Aorta (tissue), 5 donors: ENCODE results near the gene C9orf78. TPM values are rescaled to one million over a fixed set of nuclear protein-coding genes. Genes with fewer than 3 reads are reported as not detected.
"Not testable (repeated sequence)": the region's sequence is repeated elsewhere in the genome, so short reads cannot be mapped to it uniquely, and the experiment has no call there.

Source experiments
- ATAC-seq: fragments of 200-7000 bp; cut with Tn5 transposase; one replicate; pipeline ENCODE4 v1.9.1; 2022; ENCODE audit warnings: moderate library complexity; ENCODE audit not compliant: low FRiP score
- DNase-seq, 2 donors: peaks; one replicate each; pipeline ENCODE4 v3.0.0-alpha.2; 2020
- H3K27ac ChIP-seq, 2 donors: one replicate each; pipeline ENCODE4 v1.5.1; 2013; ENCODE audit warnings: low read length in 2 of 2, mild to moderate bottlenecking in 2 of 2, moderate library complexity in 2 of 2, control low read depth in 1 of 2, inconsistent platforms in 1 of 2, low read depth in 1 of 2
- H3K27me3 ChIP-seq, 2 donors: one replicate each; pipeline ENCODE4 v1.6.1; 2013; ENCODE audit warnings: control low read depth in 1 of 2, low read length in 1 of 2, mild to moderate bottlenecking in 1 of 2, moderate library complexity in 1 of 2; ENCODE audit not compliant: insufficient read depth in 2 of 2, control insufficient read depth in 1 of 2
- H3K36me3 ChIP-seq, 2 donors: one replicate each; pipeline ENCODE4 v1.6.1; 2013; ENCODE audit warnings: control low read depth in 1 of 2, low read length in 1 of 2, mild to moderate bottlenecking in 1 of 2; ENCODE audit not compliant: insufficient read depth in 2 of 2, control insufficient read depth in 1 of 2
- H3K4me1 ChIP-seq, 2 donors: one replicate each; pipeline ENCODE4 v1.6.1; 2013; ENCODE audit warnings: low read length in 2 of 2, control low read depth in 1 of 2, mild to moderate bottlenecking in 1 of 2, moderate library complexity in 1 of 2; ENCODE audit not compliant: insufficient read depth in 2 of 2, control insufficient read depth in 1 of 2
- H3K4me3 ChIP-seq, 2 donors: one replicate each; pipeline ENCODE4 v1.5.1; 2013; ENCODE audit warnings: low read length in 2 of 2, control low read depth in 1 of 2, mild to moderate bottlenecking in 1 of 2
- H3K9me3 ChIP-seq: one replicate; pipeline ENCODE4 v1.6.1; 2013; ENCODE audit warnings: mild to moderate bottlenecking, low read length; ENCODE audit not compliant: control insufficient read depth
- WGBS, 2 donors: extraction: QIAGEN DNeasy Blood & Tissue Kit; methylation state at CpG; one replicate each; pipeline ENCODE4 v1.1.7; 2013; 5-methylcytosine and 5-hydroxymethylcytosine counted together
- intact Hi-C, 2 donors: fragments of 100-400 bp; cut with DNase I; formaldehyde crosslinking; loops; one replicate each; pipeline versions ENCODE4 v1.14.2 to v1.15.0; 2022
- polyA plus RNA-seq, 2 donors: library from polyadenylated mRNA; stranded (reverse); fragments of 200-250 nt; gene quantifications; one replicate each; pipeline ENCODE4 v1.2.3, GENCODE V29; 2013
- total RNA-seq, 2 donors: library from RNA; stranded (reverse); fragmentation: NEBNext Ultra II Directional; extraction: Animal tissue kit (Norgen Biotek cat#: 25700); gene quantifications; one replicate each; pipeline ENCODE4 v1.2.1, GENCODE V29; 2021
- donor health status: healthy with polysubstance abuse.
- donor health status: Bipolar disorder and iron deficiency.
- donor health status: DM: no; HTN: no; CAD: no.
- donor health status: DM: no; HTN: no; CAD: no.
- donor health status: DM: yes; HTN: yes; CAD: no.

Gene C9orf78
- total and polyA plus RNA-seq, 4 donors = 33.8 to 93.0 (median 52.8) TPM

DNA sequence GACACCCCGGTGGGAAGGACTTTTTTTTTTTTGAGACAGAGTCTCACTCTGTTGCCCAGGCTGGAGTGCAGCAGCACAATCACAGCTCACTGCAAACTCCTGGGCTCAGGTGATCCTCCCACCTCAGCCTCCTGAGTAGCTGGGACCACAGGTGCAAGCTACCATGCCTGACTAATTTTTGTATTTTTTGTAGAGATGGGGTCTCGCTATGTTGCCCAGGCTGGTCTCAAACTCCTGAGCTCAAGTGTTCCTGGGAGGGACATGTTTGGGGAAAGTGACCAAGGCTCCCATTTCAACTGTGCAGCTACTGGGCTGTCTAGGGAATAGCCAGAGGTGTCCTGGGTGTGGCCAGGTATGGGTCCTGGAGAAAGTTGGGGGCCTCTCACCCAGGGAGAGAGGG is 39.0 kb downstream of the C9orf78 start:
- intact Hi-C loops, H3K4me3 ChIP-seq: not testable (repeated sequence)

DNA sequence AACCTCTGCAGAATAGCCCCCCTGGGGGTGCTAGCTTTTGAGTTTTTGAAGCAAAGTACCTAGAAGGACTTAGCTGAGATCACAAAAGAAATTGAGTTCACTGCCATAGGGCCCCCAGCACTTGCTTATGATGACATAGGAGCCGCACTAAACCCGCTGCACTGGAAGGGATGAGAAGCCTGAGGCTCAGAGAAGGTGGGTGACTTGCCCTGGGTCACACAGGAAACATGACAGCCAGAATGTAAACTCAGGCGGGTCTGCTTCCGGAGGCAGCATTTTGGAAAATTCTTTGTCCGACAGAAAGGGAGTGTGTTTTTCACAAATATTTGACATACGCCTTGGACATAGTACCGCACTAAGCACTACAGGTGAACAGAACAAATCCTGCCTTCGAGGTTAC is 40.5 kb downstream of the C9orf78 start:
- no peaks in the 10 kb centered on the region for H3K4me1 ChIP-seq
- no peak overlapping the region for H3K27ac ChIP-seq
- DNase-seq (no peak), ATAC-seq (no peak)
- no peak overlapping the region for H3K4me3 ChIP-seq
- H3K27me3 ChIP-seq = no peaks in the 10 kb centered on the region
- H3K36me3 ChIP-seq = no peaks in the 10 kb centered on the region
- intact Hi-C loops = loop anchor here in 1 of 2 donors (5.0 kb wide), 1 partner anchor 662 kb away; no protein-coding TSS in a partner anchor
- WGBS, 2 donors = 79% methylated on average over 8 of the region's 8 CpGs
- no peaks in the 10 kb centered on the region for H3K9me3 ChIP-seq

More for the DNA sequence above, 39.0 kb downstream of the C9orf78 start:
- not testable (repeated sequence) for H3K27me3 ChIP-seq, DNase-seq, H3K27ac ChIP-seq, H3K36me3 ChIP-seq, H3K4me1 ChIP-seq, ATAC-seq, H3K9me3 ChIP-seq
- 72 to 76% methylated on average over 2 of the region's 2 CpGs for WGBS, 2 donors

DNA sequence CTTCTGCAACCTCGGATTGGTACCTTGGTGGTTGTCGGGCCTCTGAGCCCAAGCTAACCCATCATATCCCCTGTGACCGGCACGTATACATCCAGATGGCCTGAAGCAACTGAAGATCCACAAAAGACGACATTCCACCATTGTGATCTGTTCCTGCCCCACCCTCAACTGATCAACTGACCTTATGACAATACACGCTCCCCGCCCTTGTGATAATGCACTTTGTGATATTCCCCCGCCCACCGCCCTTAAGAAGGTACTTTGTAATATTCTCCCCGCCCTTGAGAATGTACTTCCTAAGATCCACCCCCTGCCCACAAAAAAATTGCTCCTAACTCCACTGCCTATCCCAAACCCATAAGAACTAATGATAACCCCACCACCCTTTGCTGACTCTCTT is 48.6 kb downstream of the C9orf78 start:
- no peak for ATAC-seq

DNA sequence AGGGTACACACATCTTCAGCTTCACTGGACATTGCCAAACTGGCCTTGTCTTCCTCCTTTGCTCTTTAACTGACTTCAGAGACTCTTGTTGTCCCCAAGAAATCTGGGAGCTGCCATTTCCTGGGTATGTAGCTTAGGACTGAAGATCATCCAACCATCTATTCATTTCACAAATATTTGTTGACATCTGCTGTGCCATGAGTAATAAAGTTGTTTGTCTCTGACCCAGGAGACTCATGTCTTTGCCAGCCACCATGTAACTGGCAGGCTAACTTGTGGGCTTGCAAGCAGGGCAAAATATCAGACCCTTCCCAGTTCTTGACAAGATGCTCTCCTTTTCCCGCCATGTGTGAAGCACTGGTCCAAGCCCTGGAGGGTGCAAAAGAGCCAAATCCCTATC is 49.2 kb downstream of the C9orf78 start:
- Histone ChIP-seq H3K4me1 (no peaks in the 10 kb centered on the region), H3K27me3 (no peaks in the 10 kb centered on the region), H3K27ac (no peak overlapping the region), H3K9me3 (no peaks in the 10 kb centered on the region), H3K4me3 (no peak overlapping the region), H3K36me3 (no peaks in the 10 kb centered on the region)
- DNase-seq = no peak
- intact Hi-C loops = loop anchor here in 1 of 2 donors (5.0 kb wide), 1 partner anchor 654 kb away; no protein-coding TSS in a partner anchor
- ATAC-seq = no peak
- 83 to 84% methylated on average over 1 of the region's 1 CpG for WGBS, 2 donors

More for the DNA sequence above, 48.6 kb downstream of the C9orf78 start:
- no peak for DNase-seq
- 85 to 89% methylated on average over 10 of the region's 10 CpGs for WGBS, 2 donors
- no peak overlapping the region for H3K4me3 ChIP-seq
- H3K36me3 ChIP-seq = no peaks in the 10 kb centered on the region
- no peaks in the 10 kb centered on the region for H3K4me1 ChIP-seq
- intact Hi-C loops = loop anchor here in 1 of 2 donors (5.0 kb wide), 1 partner anchor 654 kb away; no protein-coding TSS in a partner anchor
- H3K27ac ChIP-seq = no peak overlapping the region
- no peaks in the 10 kb centered on the region for H3K9me3 ChIP-seq
- H3K27me3 ChIP-seq = no peaks in the 10 kb centered on the region

DNA sequence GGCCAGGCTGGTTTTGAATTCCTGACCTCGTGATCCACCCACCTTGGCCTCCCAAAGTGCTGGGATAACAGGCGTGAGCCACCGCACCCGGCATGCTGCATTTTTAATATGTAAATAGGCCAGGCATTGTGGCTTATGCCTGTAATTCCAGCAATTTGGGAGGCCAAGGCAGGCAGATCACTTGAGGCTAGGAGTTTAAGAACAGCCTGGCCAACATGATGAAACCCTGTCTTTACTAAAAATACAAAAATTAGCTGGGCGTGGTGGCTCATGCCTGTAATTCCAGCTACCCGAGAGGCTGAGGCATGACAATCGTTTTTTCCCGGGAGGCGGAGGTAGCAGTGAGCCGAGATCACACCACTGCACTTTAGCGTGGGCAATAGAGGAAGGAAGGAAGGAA is 50.1 kb downstream of the C9orf78 start:
- not testable (repeated sequence) for H3K4me1 ChIP-seq, H3K27me3 ChIP-seq, DNase-seq, ATAC-seq, H3K9me3 ChIP-seq, H3K27ac ChIP-seq, H3K4me3 ChIP-seq, H3K36me3 ChIP-seq
- 75 to 76% methylated on average over 11 of the region's 11 CpGs for WGBS, 2 donors
- intact Hi-C loops = loop anchor here in 1 of 2 donors (5.0 kb wide), 2 partner anchors 48 to 653 kb away; no protein-coding TSS in a partner anchor

DNA sequence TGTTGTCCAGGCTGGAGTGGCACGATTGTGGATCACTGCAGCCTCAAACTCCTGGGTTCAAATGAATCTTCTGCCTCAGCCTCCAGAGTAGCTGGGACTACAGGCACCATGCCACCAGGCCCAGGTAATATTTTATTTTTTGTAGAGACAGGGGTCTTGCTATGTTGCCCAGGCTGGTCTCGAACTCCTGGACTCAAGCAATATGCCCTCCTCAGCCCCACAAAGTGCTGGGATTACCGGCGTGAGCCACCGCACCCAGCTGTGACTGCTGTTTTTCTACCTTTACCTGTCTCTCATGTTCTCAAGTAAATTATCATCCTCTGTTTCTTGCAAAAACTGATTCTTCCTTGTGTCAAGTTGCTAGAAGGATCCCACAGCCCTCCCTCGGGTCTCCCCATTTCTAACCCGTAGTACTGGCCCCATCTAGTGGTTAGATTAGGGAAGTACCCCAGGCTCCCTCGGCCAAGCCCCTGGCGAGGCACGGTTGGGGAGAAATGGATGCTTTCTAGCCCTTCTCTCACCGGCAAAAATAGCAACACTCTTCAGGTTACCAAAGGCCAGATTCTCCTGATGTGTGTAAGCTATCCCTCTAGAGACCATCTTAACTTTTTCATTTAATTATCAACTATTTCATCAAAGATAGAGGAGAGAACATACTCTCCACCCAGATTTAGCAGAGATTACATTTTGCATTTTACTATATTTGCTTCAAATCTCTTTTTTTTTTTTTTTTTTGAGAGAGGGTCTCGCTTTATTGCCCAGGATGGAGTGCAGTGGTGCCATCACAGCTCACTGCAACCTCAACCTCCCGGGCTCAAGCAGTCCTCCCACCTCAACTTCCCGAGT is 51.3 kb downstream of the C9orf78 start:
- intact Hi-C loops = loop anchor here (1.0 to 5.0 kb wide), 3 partner anchors 45 to 141 kb away; partner anchors contain the start of gene ASB6 (in 2 of the 2)
- Histone ChIP-seq H3K27ac (no peak overlapping the region), H3K4me1 (no peaks in the 10 kb centered on the region), H3K4me3 (no peak overlapping the region), H3K27me3 (no peaks in the 10 kb centered on the region), H3K9me3 (no peaks in the 10 kb centered on the region), H3K36me3 (no peaks in the 10 kb centered on the region)
- WGBS, 2 donors = 32 to 33% methylated on average over 14 of the region's 14 CpGs
- peak; percentile 77 to 82 for DNase-seq
- peak; percentile 93 for ATAC-seq

DNA sequence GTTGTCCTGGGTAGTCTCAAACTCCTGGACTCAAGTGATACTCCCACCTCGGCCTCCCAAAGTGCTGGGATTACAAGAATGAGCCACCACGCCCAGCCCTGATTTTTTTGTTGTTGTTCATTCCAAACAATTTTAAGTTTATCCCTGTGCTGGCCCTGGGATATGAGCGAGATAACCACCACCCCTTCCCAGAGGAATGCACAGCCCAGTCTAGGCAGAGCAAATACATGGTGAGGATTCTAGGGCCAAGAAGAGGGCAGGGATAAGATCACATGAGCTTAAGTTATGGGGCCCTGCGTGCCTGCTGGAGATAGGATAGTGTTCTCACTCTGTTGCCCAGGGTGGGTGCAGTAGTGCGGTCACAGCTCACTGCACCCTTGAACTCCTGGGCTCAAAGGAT is 53.1 kb downstream of the C9orf78 start:
- Histone ChIP-seq H3K9me3 (no peaks in the 10 kb centered on the region), H3K27ac (no peak overlapping the region), H3K4me1 (no peaks in the 10 kb centered on the region), H3K4me3 (no peak overlapping the region), H3K36me3 (no peaks in the 10 kb centered on the region), H3K27me3 (no peaks in the 10 kb centered on the region)
- intact Hi-C loops = loop anchor here (2.0 to 5.0 kb wide), 2 partner anchors 43 to 45 kb away; no protein-coding TSS in a partner anchor
- 74 to 78% methylated on average over 5 of the region's 5 CpGs for WGBS, 2 donors
- ATAC-seq = no peak
- no peak for DNase-seq

DNA sequence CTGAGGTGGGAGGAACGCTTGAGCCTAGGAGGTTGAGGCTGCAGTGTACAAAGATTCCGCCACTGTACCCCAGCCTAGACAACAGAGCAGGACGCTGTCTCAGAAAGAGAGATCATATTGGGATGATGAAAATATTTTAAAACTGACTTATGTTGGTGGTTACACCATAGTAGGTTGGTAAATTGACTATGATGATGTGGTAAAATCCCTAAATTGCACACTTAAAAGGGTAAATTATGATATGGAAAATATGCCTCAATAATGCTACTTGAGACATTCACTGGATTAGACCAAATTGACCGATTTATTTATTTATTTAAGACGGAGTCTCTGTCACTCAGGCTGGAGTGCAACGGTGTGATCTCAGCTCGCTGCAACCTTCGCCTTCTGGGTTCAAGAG is 53.9 kb downstream of the C9orf78 start:
- Histone ChIP-seq H3K9me3 (no peaks in the 10 kb centered on the region), H3K36me3 (no peaks in the 10 kb centered on the region), H3K27ac (no peak overlapping the region), H3K27me3 (no peaks in the 10 kb centered on the region), H3K4me3 (no peak overlapping the region), H3K4me1 (no peaks in the 10 kb centered on the region)
- 76 to 83% methylated on average over 8 of the region's 8 CpGs for WGBS, 2 donors
- intact Hi-C loops = loop anchor here in 1 of 2 donors (5.0 kb wide), 1 partner anchor 44 kb away; no protein-coding TSS in a partner anchor
- DNase-seq (no peak), ATAC-seq (no peak)
